Activated CD4-positive, alpha-beta memory T cell treated with anti-CD3 and anti-CD28 coated beads for 36 hours (primary cell): Measurements from ENCODE around the gene TNKS2. TPM values are rescaled to one million over a fixed set of nuclear protein-coding genes. Genes with fewer than 3 reads are reported as not detected.
"Not testable (repeated sequence)": the region's sequence is repeated elsewhere in the genome, so short reads cannot be mapped to it uniquely, and the experiment has no call there.

Experiments used
- CTCF ChIA-PET: fragments of 350-600 bp; sonication (Branson Sonifier 250); formaldehyde crosslinking; loops from one replicate; lab custom pipeline; 2021; ENCODE audit warnings: antibody characterized with exemption, inconsistent platforms; lab: Charles Lee
- POLR2A ChIA-PET: fragments of 350-600 bp; sonication (Branson Sonifier 250); formaldehyde crosslinking; loops from one replicate; lab custom pipeline; 2021; ENCODE audit warnings: antibody characterized with exemption; lab: Charles Lee
- DNase-seq: peaks from one replicate; pipeline ENCODE4 v3.0.0-alpha.2; 2020
- H3K27ac Mint-ChIP-seq: one replicate; pipeline ENCODE4 v1.8.0; 2021; ENCODE audit warnings: mixed read lengths
- H3K27me3 Mint-ChIP-seq: one replicate; pipeline ENCODE4 v1.8.0; 2021; ENCODE audit warnings: mixed read lengths
- H3K36me3 Mint-ChIP-seq: one replicate; pipeline ENCODE4 v1.8.0; 2021; ENCODE audit warnings: mixed read lengths
- H3K4me1 Mint-ChIP-seq: one replicate; pipeline ENCODE4 v1.8.0; 2021; ENCODE audit warnings: low read depth, mixed read lengths
- H3K4me3 Mint-ChIP-seq: one replicate; pipeline ENCODE4 v1.8.0; 2021; ENCODE audit warnings: mild to moderate bottlenecking, mixed read lengths
- H3K9me3 Mint-ChIP-seq: one replicate; pipeline ENCODE4 v1.8.0; 2021; ENCODE audit warnings: mixed read lengths
- intact Hi-C: fragments of 100-400 bp; cut with micrococcal nuclease; formaldehyde crosslinking; loops from one replicate; pipeline ENCODE4 v1.15.1; 2023
- total RNA-seq, 2 experiments: library from RNA; stranded (reverse); gene quantifications; one replicate each; pipeline ENCODE4 v1.2.3, GENCODE V29; 2021

Gene TNKS2
- total RNA-seq, result 10 to 100 TPM; 34.5 to 35.7 TPM

GRCh38 chr10:91797874-91798648 lies at the start of gene TNKS2:
TSS of gene TNKS2 (plus strand) at chr10:91798426. CDS start at chr10:91798691, 265 bp downstream.
- H3K27ac Mint-ChIP-seq, result peak within 1 kb of the TSS; percentile 91
- H3K4me3 Mint-ChIP-seq, result peak within 1 kb of the TSS; percentile 86
- no peaks in the 10 kb centered on the region for H3K9me3 Mint-ChIP-seq
- H3K27me3 Mint-ChIP-seq, result peaks cover 1% of the 10 kb centered on the region
- ChIA-PET POLR2A (interaction anchor here (0.5 to 3.0 kb wide), 4 partner anchors 11 to 146 kb away, joined by 3 to 16 read pairs (median 3); partner anchors contain the start of gene BTAF1), CTCF (interaction anchor here (0.9 to 2.4 kb wide), 7 partner anchors 10 to 791 kb away, joined by 3 to 9 read pairs (median 4); partner anchors contain the start of genes BTAF1 and FGFBP3)
- intact Hi-C loops, result loop anchor here (1.0 to 5.0 kb wide), 10 partner anchors 7 to 925 kb away; partner anchors contain the start of genes CPEB3, HECTD2, IDE and MARCHF5
- peak; percentile 95 for DNase-seq
- H3K4me1 Mint-ChIP-seq, result peaks cover 53% of the 10 kb centered on the region
- peaks cover 23% of the 10 kb centered on the region for H3K36me3 Mint-ChIP-seq

GRCh38 chr10:91749592-91749991 lies 48.6 kb upstream of the TNKS2 start:
- H3K27ac Mint-ChIP-seq, H3K9me3 Mint-ChIP-seq, H3K4me3 Mint-ChIP-seq, H3K36me3 Mint-ChIP-seq, POLR2A ChIA-PET, H3K4me1 Mint-ChIP-seq, CTCF ChIA-PET, DNase-seq, intact Hi-C loops: not testable (repeated sequence)
- H3K27me3 Mint-ChIP-seq, result peaks cover 13% of the 10 kb centered on the region

- no peak overlapping the region for H3K4me3 Mint-ChIP-seq
- no peaks in the 10 kb centered on the region for H3K36me3 Mint-ChIP-seq
- no peak for DNase-seq
- ChIA-PET CTCF (interaction anchor here (1.1 kb wide), 1 partner anchor 156 kb away, joined by 4 read pairs; no protein-coding TSS in a partner anchor), POLR2A (no interaction called here)
- H3K27ac Mint-ChIP-seq, result no peak overlapping the region
- intact Hi-C loops, result no loop called here
- H3K9me3 Mint-ChIP-seq, result no peaks in the 10 kb centered on the region
- no peaks in the 10 kb centered on the region for H3K4me1 Mint-ChIP-seq
- H3K27me3 Mint-ChIP-seq, result peaks cover 11% of the 10 kb centered on the region
These were observed 41.9 kb upstream of the TNKS2 start for GRCh38 chr10:91756286-91756685.

GRCh38 chr10:91758303-91759146 lies 39.7 kb upstream of the TNKS2 start:
- Mint-ChIP-seq H3K4me3 (no peak overlapping the region), H3K9me3 (no peaks in the 10 kb centered on the region), H3K4me1 (no peaks in the 10 kb centered on the region), H3K27me3 (peaks cover 14% of the 10 kb centered on the region), H3K27ac (no peak overlapping the region), H3K36me3 (no peaks in the 10 kb centered on the region)
- POLR2A ChIA-PET, result no interaction called here
- intact Hi-C loops, result loop anchor here (1.0 kb wide), 2 partner anchors 38 to 154 kb away; no protein-coding TSS in a partner anchor
- CTCF ChIA-PET, result interaction anchor here (0.6 to 3.6 kb wide), 17 partner anchors 9 to 165 kb away, joined by 3 to 64 read pairs (median 6); partner anchors contain the start of genes BTAF1 and FGFBP3
- no peak for DNase-seq

- CTCF ChIA-PET, result interaction anchor here (1.0 to 3.6 kb wide), 9 partner anchors 8 to 164 kb away, joined by 4 to 64 read pairs (median 8); partner anchors contain the start of genes BTAF1 and FGFBP3
- H3K27ac Mint-ChIP-seq, result no peak overlapping the region
- peaks cover 12% of the 10 kb centered on the region for H3K27me3 Mint-ChIP-seq
- no peak for DNase-seq
- no peaks in the 10 kb centered on the region for H3K9me3 Mint-ChIP-seq
- POLR2A ChIA-PET, result no interaction called here
- no peaks in the 10 kb centered on the region for H3K36me3 Mint-ChIP-seq
- H3K4me1 Mint-ChIP-seq, result no peaks in the 10 kb centered on the region
- intact Hi-C loops, result no loop called here
- no peak overlapping the region for H3K4me3 Mint-ChIP-seq
These were observed 38.6 kb upstream of the TNKS2 start for GRCh38 chr10:91759581-91759986.

GRCh38 chr10:91761721-91762120 lies 36.5 kb upstream of the TNKS2 start:
- H3K9me3 Mint-ChIP-seq, result no peaks in the 10 kb centered on the region
- H3K27me3 Mint-ChIP-seq, result peaks cover 10% of the 10 kb centered on the region
- POLR2A ChIA-PET, result no interaction called here
- CTCF ChIA-PET, result interaction anchor here (1.0 kb wide), 1 partner anchor 73 kb away, joined by 4 read pairs; no protein-coding TSS in a partner anchor
- no peaks in the 10 kb centered on the region for H3K4me1 Mint-ChIP-seq
- intact Hi-C loops, result no loop called here
- no peak overlapping the region for H3K27ac Mint-ChIP-seq
- no peaks in the 10 kb centered on the region for H3K36me3 Mint-ChIP-seq
- no peak overlapping the region for H3K4me3 Mint-ChIP-seq
- no peak for DNase-seq

- Mint-ChIP-seq H3K9me3 (no peaks in the 10 kb centered on the region), H3K4me1 (no peaks in the 10 kb centered on the region), H3K36me3 (no peaks in the 10 kb centered on the region), H3K27ac (no peak overlapping the region), H3K27me3 (peaks cover 5% of the 10 kb centered on the region), H3K4me3 (no peak overlapping the region)
- intact Hi-C loops, result no loop called here
- POLR2A ChIA-PET, result interaction anchor here (0.6 kb wide), 1 partner anchor 147 kb away, joined by 5 read pairs; no protein-coding TSS in a partner anchor
- CTCF ChIA-PET, result interaction anchor here (1.3 kb wide), 1 partner anchor 150 kb away, joined by 4 read pairs; no protein-coding TSS in a partner anchor
- no peak for DNase-seq
These were observed 35.3 kb upstream of the TNKS2 start for GRCh38 chr10:91762878-91763277.

- Mint-ChIP-seq H3K4me1 (no peaks in the 10 kb centered on the region), H3K36me3 (no peaks in the 10 kb centered on the region), H3K4me3 (no peak overlapping the region), H3K27me3 (peaks cover 3% of the 10 kb centered on the region), H3K27ac (no peak overlapping the region), H3K9me3 (no peaks in the 10 kb centered on the region)
- no peak for DNase-seq
- intact Hi-C loops, result no loop called here
- ChIA-PET POLR2A (no interaction called here), CTCF (interaction anchor here (1.5 kb wide), 1 partner anchor 14 kb away, joined by 5 read pairs; no protein-coding TSS in a partner anchor)
These were observed 31.6 kb upstream of the TNKS2 start for GRCh38 chr10:91766676-91767075.

GRCh38 chr10:91768123-91768522 lies 30.1 kb upstream of the TNKS2 start:
- CTCF ChIA-PET, result interaction anchor here (0.9 to 1.6 kb wide), 4 partner anchors 9 to 143 kb away, joined by 3 to 6 read pairs (median 4); no protein-coding TSS in a partner anchor
- DNase-seq, result no peak
- Mint-ChIP-seq H3K4me3 (no peak overlapping the region), H3K36me3 (no peaks in the 10 kb centered on the region), H3K4me1 (no peaks in the 10 kb centered on the region), H3K27ac (no peak overlapping the region), H3K9me3 (no peaks in the 10 kb centered on the region), H3K27me3 (no peaks in the 10 kb centered on the region)
- POLR2A ChIA-PET, result no interaction called here
- intact Hi-C loops, result no loop called here

GRCh38 chr10:91771907-91772306 lies 26.3 kb upstream of the TNKS2 start:
- H3K27me3 Mint-ChIP-seq, result peaks cover 14% of the 10 kb centered on the region
- ChIA-PET CTCF (interaction anchor here (0.6 kb wide), 1 partner anchor 93 kb away, joined by 3 read pairs; no protein-coding TSS in a partner anchor), POLR2A (no interaction called here)
- DNase-seq, result no peak
- intact Hi-C loops, result no loop called here
- H3K36me3 Mint-ChIP-seq, result no peaks in the 10 kb centered on the region
- no peak overlapping the region for H3K4me3 Mint-ChIP-seq
- no peaks in the 10 kb centered on the region for H3K4me1 Mint-ChIP-seq
- no peaks in the 10 kb centered on the region for H3K9me3 Mint-ChIP-seq
- H3K27ac Mint-ChIP-seq, result no peak overlapping the region

GRCh38 chr10:91772461-91772860 lies 25.8 kb upstream of the TNKS2 start:
- no peaks in the 10 kb centered on the region for H3K4me1 Mint-ChIP-seq
- POLR2A ChIA-PET, result no interaction called here
- intact Hi-C loops, result no loop called here
- H3K27me3 Mint-ChIP-seq, result peaks cover 14% of the 10 kb centered on the region
- H3K36me3 Mint-ChIP-seq, result no peaks in the 10 kb centered on the region
- CTCF ChIA-PET, result no interaction called here
- H3K9me3 Mint-ChIP-seq, result no peaks in the 10 kb centered on the region
- no peak overlapping the region for H3K4me3 Mint-ChIP-seq
- H3K27ac Mint-ChIP-seq, result no peak overlapping the region
- DNase-seq, result no peak
